K562 (cell line): Measurements from ENCODE around the gene LUC7L3. TPM values are rescaled to one million over a fixed set of nuclear protein-coding genes. Genes with fewer than 3 reads are reported as not detected.

Source experiments
- ARID2 ChIP-seq: fragments of 450-650 bp; IDR thresholded peaks from 2 replicates; pipeline ENCODE4 v1.6.1; 2017; ENCODE audit warnings: antibody characterized with exemption, mild to moderate bottlenecking
- DDX20 ChIP-seq: fragments of 450-650 bp; IDR thresholded peaks from 2 replicates; pipeline ENCODE4 v1.6.1; 2016; ENCODE audit warnings: missing genetic modification characterization, low read depth, mild to moderate bottlenecking, missing compliant biosample characterization, moderate library complexity
- GABPB1 ChIP-seq: sonication (generic); formaldehyde crosslinking; IDR thresholded peaks from 2 replicates; pipeline ENCODE4 v1.8.0; 2022; ENCODE audit warnings: mild to moderate bottlenecking, missing genetic modification reagents
- HDAC1 ChIP-seq, 2 experiments: fragments of 450-650 bp; IDR thresholded peaks; 2 replicates each; pipeline ENCODE4 v1.6.1; 2016 to 2017; ENCODE audit warnings: inconsistent platforms in 1 of 2, mild to moderate bottlenecking in 1 of 2, moderate library complexity in 1 of 2
- HINFP ChIP-seq: fragments of 450-650 bp; conservative IDR thresholded peaks from 2 replicates; pipeline ENCODE4 v1.6.1; 2016; ENCODE audit warnings: missing genetic modification characterization, low read depth, mild to moderate bottlenecking, control low read depth, missing compliant biosample characterization
- KDM4B ChIP-seq, 2 experiments: fragments of 450-650 bp in 1 of 2; sonication (generic) in 1 of 2; IDR thresholded peaks; 2 replicates each; pipeline ENCODE4 v1.6.1; 2016 to 2017; ENCODE audit warnings: borderline replicate concordance in 2 of 2, antibody characterized with exemption in 1 of 2, low read depth in 1 of 2, mild to moderate bottlenecking in 1 of 2
- NR4A1 ChIP-seq, 2 experiments: fragments of 250-450 bp in 1 of 2; fragments of 450-650 bp in 1 of 2; sonication (Bioruptor Pico) in 1 of 2; IDR thresholded peaks; 2 replicates each; pipeline versions ENCODE4 v1.4.0 to v1.6.1; 2016 to 2020; ENCODE audit warnings: mild to moderate bottlenecking in 2 of 2, missing compliant biosample characterization in 1 of 2, missing genetic modification characterization in 1 of 2, moderate library complexity in 1 of 2
- RAD51 ChIP-seq: fragments of 450-650 bp; IDR thresholded peaks from 2 replicates; pipeline ENCODE4 v1.7.1; 2016; ENCODE audit warnings: low read depth, mild to moderate bottlenecking, borderline replicate concordance
- TEAD4 ChIP-seq, 2 experiments: sonication (generic) in 1 of 2; formaldehyde crosslinking in 1 of 2; IDR thresholded peaks; 2 replicates each; pipeline versions ENCODE4 v1.6.1 to v1.8.0; 2012 to 2022; ENCODE audit warnings: borderline replicate concordance in 1 of 2, inconsistent platforms in 1 of 2, low read length in 1 of 2, mild to moderate bottlenecking in 1 of 2, missing genetic modification reagents in 1 of 2
- UBTF ChIP-seq, 2 experiments: IDR thresholded peaks; 2 replicates each; pipeline ENCODE4 v1.6.1; 2012; ENCODE audit warnings: improper control_type of control experiment in 2 of 2, low read depth in 2 of 2, low read length in 2 of 2, borderline replicate concordance in 1 of 2
- ZNF324 ChIP-seq: fragments of 250-450 bp; sonication (Bioruptor Pico); IDR thresholded peaks from 2 replicates; pipeline ENCODE4 v1.4.0; 2020; ENCODE audit warnings: mild to moderate bottlenecking
- ZNF766 ChIP-seq: fragments of 200-800 bp; sonication (Bioruptor generic); conservative IDR thresholded peaks from 2 replicates; pipeline ENCODE4 v1.6.1; 2016; ENCODE audit warnings: missing genetic modification characterization, missing compliant biosample characterization
- polyA plus RNA-seq, 8 experiments: library from polyadenylated mRNA; depleted of rRNA in 4 of 8; stranded (reverse) in 5 of 8; unstranded in 3 of 8; fragments of >200 nt; fragmentation: Nextera tagmentation in 2 of 8; fragmentation: Illumina TruSeq in 1 of 8; extraction: Ambion mirVana in 2 of 8; extraction: Trizol in 1 of 8; gene quantifications; 2 replicates each; pipeline versions ENCODE4 v1.2.1 to v1.2.3, GENCODE V29; 2011 to 2014; ENCODE audit warnings: inconsistent platforms in 1 of 8, missing spikeins in 1 of 8
- total RNA-seq, 7 experiments: library from RNA; depleted of rRNA in 6 of 7; stranded (reverse); fragments of >200 nt in 6 of 7; fragmentation: Illumina TruSeq in 2 of 7; extraction: Trizol in 2 of 7; gene quantifications; 2 replicates each; pipeline versions ENCODE4 v1.2.1 to v1.2.3, GENCODE V29; 2011 to 2021; ENCODE audit warnings: low replicate concordance in 1 of 7
- TF ChIP-seq, protein P1 (sequence below): fragments of 450-650 bp; IDR thresholded peaks from 2 replicates; pipeline ENCODE4 v1.7.0; 2016; ENCODE audit warnings: borderline replicate concordance
- TF ChIP-seq, protein P2 (sequence below): fragments of 450-650 bp; IDR thresholded peaks from 2 replicates; pipeline ENCODE4 v1.6.1; 2017; ENCODE audit warnings: antibody characterized with exemption, mild to moderate bottlenecking

The LUC7L3 gene
- total and polyA plus RNA-seq, 9 of the 15 experiments (the other 6 are each of a cell fraction or from before 2014, with no cell fraction given) = 80.8 to 284 (median 127) TPM

DNA sequence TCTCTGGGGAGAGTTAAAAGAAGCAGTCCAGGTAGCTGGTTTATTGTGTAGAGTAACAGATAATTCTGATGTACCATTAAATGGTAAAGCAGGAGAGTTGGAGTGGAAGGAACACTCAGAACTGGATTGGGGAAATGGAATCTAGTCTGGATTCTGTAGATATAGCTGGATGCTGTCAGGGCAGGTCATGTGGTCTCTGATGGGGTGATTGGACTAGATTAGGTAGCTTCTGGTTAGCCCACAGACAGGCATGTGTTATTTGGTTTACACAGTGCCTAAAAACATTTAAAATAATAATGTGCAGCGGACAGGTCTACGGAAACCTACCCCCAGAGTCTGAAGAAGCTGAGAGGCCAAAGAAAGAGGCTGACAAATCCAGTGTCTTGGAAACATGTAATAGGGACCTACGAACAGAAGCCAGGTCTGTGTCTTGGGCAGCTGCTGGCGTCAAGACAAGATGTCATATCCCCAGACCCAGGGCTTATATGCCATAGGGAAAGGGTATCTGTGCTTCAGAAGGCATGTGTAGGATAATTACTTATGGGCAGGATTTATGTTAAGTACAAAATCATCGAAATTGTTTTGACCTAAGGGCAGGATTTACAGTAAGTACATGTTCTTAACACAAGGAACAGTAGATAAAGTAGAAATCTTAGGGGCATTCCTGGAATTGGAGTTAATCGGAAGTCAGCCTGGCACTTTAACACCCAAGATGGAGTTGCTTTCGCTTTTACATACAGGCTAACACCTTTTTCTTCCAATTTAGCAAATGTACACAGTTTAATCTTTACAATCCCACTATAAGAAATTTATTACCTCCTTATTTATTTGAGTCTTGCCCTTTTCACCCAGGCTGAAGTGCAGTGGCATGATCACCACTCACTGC is 12.4 kb downstream of the LUC7L3 start (continued):
- TF ChIP-seq DDX20 (tag) = 0 out of 2 replicates have a peak, but pooled peaks have one; percentile 46
- no peak for TF ChIP-seq NR4A1 (CRISPR knock-in tag; IDR thresholded peaks at IDR 0.05)
- TF ChIP-seq NR4A1 (tag; IDR thresholded peaks at IDR 0.05) = 0 out of 2 replicates have a peak, but pooled peaks have one; percentile 26
- TF ChIP-seq GABPB1 (CRISPR knock-in tag) = 0 out of 2 replicates have a peak, but pooled peaks have one; percentile 17
- no peak for TF ChIP-seq KDM4B (IDR thresholded peaks at IDR 0.05; ENCODE audit: borderline replicate concordance in 2 of 2, low read depth in 1 of 2)
- no peak for TF ChIP-seq UBTF (IDR thresholded peaks at IDR 0.05; ENCODE audit: borderline replicate concordance in 1 of 2, low read depth in 2 of 2, low read length in 2 of 2)
- TF ChIP-seq TEAD4 (IDR thresholded peaks at IDR 0.05; ENCODE audit: low read length) = peak; percentile 19; the same call in 1 of the 2 replicates
- no peak for TF ChIP-seq TEAD4 (CRISPR knock-in tag; IDR thresholded peaks at IDR 0.05; ENCODE audit: borderline replicate concordance)
- 0 out of 4 replicates have a peak, but pooled peaks of 1 of the 2 experiments have one; percentile 11 for TF ChIP-seq HDAC1 (IDR thresholded peaks at IDR 0.05)
- 0 out of 2 replicates have a peak, but pooled peaks have one; percentile 11 for TF ChIP-seq ZNF766
- no peak for TF ChIP-seq ZNF324 (CRISPR knock-in tag)
- TF ChIP-seq ARID2 = no peak
- TF ChIP-seq HINFP (tag) = peak; percentile 33; the same call in 1 of the 2 replicates
- TF ChIP-seq, protein P1, sequence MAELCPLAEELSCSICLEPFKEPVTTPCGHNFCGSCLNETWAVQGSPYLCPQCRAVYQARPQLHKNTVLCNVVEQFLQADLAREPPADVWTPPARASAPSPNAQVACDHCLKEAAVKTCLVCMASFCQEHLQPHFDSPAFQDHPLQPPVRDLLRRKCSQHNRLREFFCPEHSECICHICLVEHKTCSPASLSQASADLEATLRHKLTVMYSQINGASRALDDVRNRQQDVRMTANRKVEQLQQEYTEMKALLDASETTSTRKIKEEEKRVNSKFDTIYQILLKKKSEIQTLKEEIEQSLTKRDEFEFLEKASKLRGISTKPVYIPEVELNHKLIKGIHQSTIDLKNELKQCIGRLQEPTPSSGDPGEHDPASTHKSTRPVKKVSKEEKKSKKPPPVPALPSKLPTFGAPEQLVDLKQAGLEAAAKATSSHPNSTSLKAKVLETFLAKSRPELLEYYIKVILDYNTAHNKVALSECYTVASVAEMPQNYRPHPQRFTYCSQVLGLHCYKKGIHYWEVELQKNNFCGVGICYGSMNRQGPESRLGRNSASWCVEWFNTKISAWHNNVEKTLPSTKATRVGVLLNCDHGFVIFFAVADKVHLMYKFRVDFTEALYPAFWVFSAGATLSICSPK = no peak
- TF ChIP-seq RAD51 = peak; percentile 26; the same call in 1 of the 2 replicates
- TF ChIP-seq, protein P2, sequence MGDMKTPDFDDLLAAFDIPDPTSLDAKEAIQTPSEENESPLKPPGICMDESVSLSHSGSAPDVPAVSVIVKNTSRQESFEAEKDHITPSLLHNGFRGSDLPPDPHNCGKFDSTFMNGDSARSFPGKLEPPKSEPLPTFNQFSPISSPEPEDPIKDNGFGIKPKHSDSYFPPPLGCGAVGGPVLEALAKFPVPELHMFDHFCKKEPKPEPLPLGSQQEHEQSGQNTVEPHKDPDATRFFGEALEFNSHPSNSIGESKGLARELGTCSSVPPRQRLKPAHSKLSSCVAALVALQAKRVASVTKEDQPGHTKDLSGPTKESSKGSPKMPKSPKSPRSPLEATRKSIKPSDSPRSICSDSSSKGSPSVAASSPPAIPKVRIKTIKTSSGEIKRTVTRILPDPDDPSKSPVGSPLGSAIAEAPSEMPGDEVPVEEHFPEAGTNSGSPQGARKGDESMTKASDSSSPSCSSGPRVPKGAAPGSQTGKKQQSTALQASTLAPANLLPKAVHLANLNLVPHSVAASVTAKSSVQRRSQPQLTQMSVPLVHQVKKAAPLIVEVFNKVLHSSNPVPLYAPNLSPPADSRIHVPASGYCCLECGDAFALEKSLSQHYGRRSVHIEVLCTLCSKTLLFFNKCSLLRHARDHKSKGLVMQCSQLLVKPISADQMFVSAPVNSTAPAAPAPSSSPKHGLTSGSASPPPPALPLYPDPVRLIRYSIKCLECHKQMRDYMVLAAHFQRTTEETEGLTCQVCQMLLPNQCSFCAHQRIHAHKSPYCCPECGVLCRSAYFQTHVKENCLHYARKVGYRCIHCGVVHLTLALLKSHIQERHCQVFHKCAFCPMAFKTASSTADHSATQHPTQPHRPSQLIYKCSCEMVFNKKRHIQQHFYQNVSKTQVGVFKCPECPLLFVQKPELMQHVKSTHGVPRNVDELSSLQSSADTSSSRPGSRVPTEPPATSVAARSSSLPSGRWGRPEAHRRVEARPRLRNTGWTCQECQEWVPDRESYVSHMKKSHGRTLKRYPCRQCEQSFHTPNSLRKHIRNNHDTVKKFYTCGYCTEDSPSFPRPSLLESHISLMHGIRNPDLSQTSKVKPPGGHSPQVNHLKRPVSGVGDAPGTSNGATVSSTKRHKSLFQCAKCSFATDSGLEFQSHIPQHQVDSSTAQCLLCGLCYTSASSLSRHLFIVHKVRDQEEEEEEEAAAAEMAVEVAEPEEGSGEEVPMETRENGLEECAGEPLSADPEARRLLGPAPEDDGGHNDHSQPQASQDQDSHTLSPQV = peak; percentile 58; the same call in 1 of the 2 replicates
